Activated B cell treated with CpG ODN at 0.5 μM for 24 hours (primary cell): ENCODE measurements around the gene RPA3. TPM values are rescaled to one million over a fixed set of nuclear protein-coding genes. Genes with fewer than 3 reads are reported as not detected.
"Not testable (repeated sequence)": the region's sequence is repeated elsewhere in the genome, so short reads cannot be mapped to it uniquely, and the experiment has no call there.

Experiments
- ATAC-seq: fragments of 200-7000 bp; cut with Tn5 transposase; one replicate; pipeline ENCODE4 v1.10.0; 2021; ENCODE audit warnings: low read depth, mild to moderate bottlenecking, moderate library complexity
- CTCF ChIA-PET: fragments of 350-600 bp; sonication (Branson Sonifier 250); formaldehyde crosslinking; loops from one replicate; lab custom pipeline; 2021; ENCODE audit warnings: antibody characterized with exemption; lab: Charles Lee
- POLR2A ChIA-PET: fragments of 350-600 bp; sonication (Branson Sonifier 250); formaldehyde crosslinking; loops from one replicate; lab custom pipeline; 2021; ENCODE audit warnings: antibody characterized with exemption; lab: Charles Lee
- DNase-seq: peaks from one replicate; pipeline ENCODE4 v3.0.0; 2022
- H3K27ac Mint-ChIP-seq: one replicate; pipeline ENCODE4 v1.8.0; 2020; ENCODE audit warnings: mixed read lengths
- H3K27me3 Mint-ChIP-seq: one replicate; pipeline ENCODE4 v1.8.0; 2021; ENCODE audit warnings: mixed read lengths
- H3K36me3 Mint-ChIP-seq: one replicate; pipeline ENCODE4 v1.8.0; 2021; ENCODE audit warnings: low read depth, mixed read lengths
- H3K4me1 Mint-ChIP-seq: one replicate; pipeline ENCODE4 v1.8.0; 2021; ENCODE audit warnings: mixed read lengths
- H3K4me3 Mint-ChIP-seq: one replicate; pipeline ENCODE4 v1.8.0; 2020; ENCODE audit warnings: mild to moderate bottlenecking, mixed read lengths
- H3K9me3 Mint-ChIP-seq: one replicate; pipeline ENCODE4 v1.8.0; 2020; ENCODE audit warnings: mixed read lengths
- CTCF ChIP-seq: fragments of 200-600 bp; IDR thresholded peaks from one replicate; pipeline ENCODE4 v1.8.0; 2022; ENCODE audit warnings: antibody characterized with exemption, mild to moderate bottlenecking
- intact Hi-C: fragments of 100-400 bp; cut with micrococcal nuclease; formaldehyde crosslinking; loops from one replicate; pipeline ENCODE4 v1.15.1; 2024
- total RNA-seq: library from RNA; stranded (reverse); gene quantifications from 2 replicates; pipeline ENCODE4 v1.2.3, GENCODE V29; 2022

Gene RPA3
- total RNA-seq, 1 donor from 2014 or later = 64.9 TPM

GRCh38 chr7:7667187-7667586 is 51.2 kb downstream of the RPA3 start:
- Mint-ChIP-seq H3K9me3 (peaks cover 5% of the 10 kb centered on the region), H3K27ac (no peak overlapping the region), H3K36me3 (peaks cover 14% of the 10 kb centered on the region), H3K4me1 (peaks cover 28% of the 10 kb centered on the region), H3K27me3 (no peaks in the 10 kb centered on the region), H3K4me3 (no peak overlapping the region)
- CTCF ChIA-PET = interaction anchor here (1.6 kb wide), 1 partner anchor 14 kb away, joined by 5 read pairs; no protein-coding TSS in a partner anchor
- POLR2A ChIA-PET = interaction anchor here (0.6 to 1.3 kb wide), 2 partner anchors 25 to 27 kb away, joined by 3 to 4 read pairs; partner anchors contain the start of gene UMAD1
- DNase-seq = no peak
- intact Hi-C loops = no loop called here
- no peak for ATAC-seq
- no peak for TF ChIP-seq CTCF

- ATAC-seq (no peak), DNase-seq (no peak)
- intact Hi-C loops = no loop called here
- Mint-ChIP-seq H3K4me3 (no peak overlapping the region), H3K9me3 (peaks cover 7% of the 10 kb centered on the region), H3K27me3 (no peaks in the 10 kb centered on the region), H3K4me1 (peaks cover 18% of the 10 kb centered on the region), H3K36me3 (peaks cover 16% of the 10 kb centered on the region), H3K27ac (no peak overlapping the region)
- CTCF ChIA-PET = no interaction called here
- POLR2A ChIA-PET = no interaction called here
- no peak for TF ChIP-seq CTCF
Observed at GRCh38 chr7:7665031-7665430, 53.4 kb downstream of the RPA3 start.

- Mint-ChIP-seq H3K27me3 (no peaks in the 10 kb centered on the region), H3K9me3 (peaks cover 11% of the 10 kb centered on the region), H3K36me3 (peaks cover 22% of the 10 kb centered on the region), H3K4me3 (no peak overlapping the region), H3K4me1 (peaks cover 19% of the 10 kb centered on the region), H3K27ac (no peak overlapping the region)
- ATAC-seq (no peak), DNase-seq (no peak)
- TF ChIP-seq CTCF = no peak
- intact Hi-C loops = no loop called here
- ChIA-PET POLR2A (interaction anchor here (0.5 kb wide), 1 partner anchor 16 kb away, joined by 10 read pairs; no protein-coding TSS in a partner anchor), CTCF (no interaction called here)
Observed at GRCh38 chr7:7664291-7664690, 54.1 kb downstream of the RPA3 start.

- no peak overlapping the region for H3K27ac Mint-ChIP-seq
- DNase-seq (no peak), ATAC-seq (no peak)
- intact Hi-C loops = no loop called here
- CTCF ChIA-PET = interaction anchor here (1.1 kb wide), 1 partner anchor 19 kb away, joined by 3 read pairs; no protein-coding TSS in a partner anchor
- POLR2A ChIA-PET = no interaction called here
- peaks cover 17% of the 10 kb centered on the region for H3K36me3 Mint-ChIP-seq
- H3K4me3 Mint-ChIP-seq = no peak overlapping the region
- H3K9me3 Mint-ChIP-seq = peaks cover 14% of the 10 kb centered on the region
- no peaks in the 10 kb centered on the region for H3K27me3 Mint-ChIP-seq
- peaks cover 21% of the 10 kb centered on the region for H3K4me1 Mint-ChIP-seq
- no peak for TF ChIP-seq CTCF
Observed at GRCh38 chr7:7662527-7662926, 55.9 kb downstream of the RPA3 start.

- H3K27ac Mint-ChIP-seq, H3K4me3 Mint-ChIP-seq, ATAC-seq, POLR2A ChIA-PET, CTCF ChIA-PET, DNase-seq, H3K27me3 Mint-ChIP-seq, intact Hi-C loops: not testable (repeated sequence)
- peaks cover 14% of the 10 kb centered on the region for H3K9me3 Mint-ChIP-seq
- H3K4me1 Mint-ChIP-seq = peaks cover 42% of the 10 kb centered on the region
- H3K36me3 Mint-ChIP-seq = peaks cover 27% of the 10 kb centered on the region
Observed at GRCh38 chr7:7656459-7656858, 61.9 kb downstream of the RPA3 start.
